Parathyroid adenoma (tissue), 2 donors: ENCODE data around the gene RSBN1L.

Experiments
- H2AFZ ChIP-seq: fragments of 300-600 bp; sonication (generic); one replicate; pipeline ENCODE4 v1.7.0; 2017; ENCODE audit warnings: antibody characterized with exemption, mild to moderate bottlenecking
- H3K27ac ChIP-seq: fragments of 300-600 bp; sonication (generic); one replicate; pipeline ENCODE4 v1.7.0; 2017
- H3K27me3 ChIP-seq: fragments of 300-600 bp; sonication (generic); one replicate; pipeline ENCODE4 v1.7.0; 2017; ENCODE audit warnings: low read length; ENCODE audit not compliant: control insufficient read depth, insufficient read depth
- H3K36me3 ChIP-seq: fragments of 300-600 bp; sonication (generic); one replicate; pipeline ENCODE4 v1.7.0; 2017; ENCODE audit warnings: low read length; ENCODE audit not compliant: control insufficient read depth, insufficient read depth
- H3K4me1 ChIP-seq: fragments of 300-600 bp; sonication (generic); one replicate; pipeline ENCODE4 v1.7.0; 2017; ENCODE audit warnings: control low read depth
- H3K4me2 ChIP-seq: fragments of 300-600 bp; sonication (generic); one replicate; pipeline ENCODE4 v1.7.0; 2017; ENCODE audit warnings: low read length
- H3K4me3 ChIP-seq: fragments of 300-600 bp; sonication (generic); one replicate; pipeline ENCODE4 v1.7.0; 2017; ENCODE audit warnings: low read depth, low read length
- H3K79me2 ChIP-seq: fragments of 300-600 bp; sonication (generic); one replicate; pipeline ENCODE4 v1.7.0; 2017; ENCODE audit warnings: control low read depth
- H3K9ac ChIP-seq: fragments of 300-600 bp; sonication (generic); one replicate; pipeline ENCODE4 v1.7.0; 2017; ENCODE audit warnings: mild to moderate bottlenecking
- H3K9me3 ChIP-seq: fragments of 300-600 bp; sonication (generic); one replicate; pipeline ENCODE4 v1.7.0; 2017; ENCODE audit warnings: low read length; ENCODE audit not compliant: control insufficient read depth
- TF ChIP-seq, protein P1 (sequence below): fragments of 300-600 bp; sonication (generic); IDR thresholded peaks from one replicate; pipeline ENCODE4 v1.7.0; 2017; ENCODE audit warnings: antibody characterized with exemption, mild to moderate bottlenecking
- donor health status: primary hyperparathyroidism.

Gene RSBN1L

DNA sequence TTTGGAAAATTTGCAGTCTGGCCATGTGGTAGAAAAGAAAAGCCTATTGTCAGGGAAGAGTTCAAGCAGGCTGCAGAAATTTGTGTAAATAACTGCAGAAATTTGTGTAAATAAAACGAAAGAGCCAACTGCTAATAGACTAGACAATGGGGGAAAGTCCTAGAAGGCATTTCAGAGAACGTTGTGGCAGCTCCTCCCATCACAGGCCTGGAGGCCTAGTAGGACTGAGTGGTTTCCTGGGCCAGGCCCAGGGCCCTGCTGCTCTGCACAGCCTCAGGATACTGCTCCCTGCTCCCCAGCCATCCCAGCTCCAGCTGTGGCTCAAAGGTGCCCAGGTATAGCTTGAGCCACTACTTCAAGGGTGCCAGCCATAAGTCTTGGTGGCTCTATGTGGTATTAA lies 50.9 kb downstream of the RSBN1L start:
- Histone ChIP-seq H2AFZ (no peak overlapping the region), H3K4me2 (no peak overlapping the region), H3K9me3 (no peaks in the 10 kb centered on the region), H3K4me3 (no peak overlapping the region), H3K79me2 (peaks cover 26% of the 10 kb centered on the region), H3K36me3 (no peaks in the 10 kb centered on the region), H3K27ac (no peak overlapping the region), H3K27me3 (no peaks in the 10 kb centered on the region), H3K9ac (no peak overlapping the region), H3K4me1 (no peaks in the 10 kb centered on the region)
- TF ChIP-seq, protein P1, sequence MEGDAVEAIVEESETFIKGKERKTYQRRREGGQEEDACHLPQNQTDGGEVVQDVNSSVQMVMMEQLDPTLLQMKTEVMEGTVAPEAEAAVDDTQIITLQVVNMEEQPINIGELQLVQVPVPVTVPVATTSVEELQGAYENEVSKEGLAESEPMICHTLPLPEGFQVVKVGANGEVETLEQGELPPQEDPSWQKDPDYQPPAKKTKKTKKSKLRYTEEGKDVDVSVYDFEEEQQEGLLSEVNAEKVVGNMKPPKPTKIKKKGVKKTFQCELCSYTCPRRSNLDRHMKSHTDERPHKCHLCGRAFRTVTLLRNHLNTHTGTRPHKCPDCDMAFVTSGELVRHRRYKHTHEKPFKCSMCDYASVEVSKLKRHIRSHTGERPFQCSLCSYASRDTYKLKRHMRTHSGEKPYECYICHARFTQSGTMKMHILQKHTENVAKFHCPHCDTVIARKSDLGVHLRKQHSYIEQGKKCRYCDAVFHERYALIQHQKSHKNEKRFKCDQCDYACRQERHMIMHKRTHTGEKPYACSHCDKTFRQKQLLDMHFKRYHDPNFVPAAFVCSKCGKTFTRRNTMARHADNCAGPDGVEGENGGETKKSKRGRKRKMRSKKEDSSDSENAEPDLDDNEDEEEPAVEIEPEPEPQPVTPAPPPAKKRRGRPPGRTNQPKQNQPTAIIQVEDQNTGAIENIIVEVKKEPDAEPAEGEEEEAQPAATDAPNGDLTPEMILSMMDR: no peak

DNA sequence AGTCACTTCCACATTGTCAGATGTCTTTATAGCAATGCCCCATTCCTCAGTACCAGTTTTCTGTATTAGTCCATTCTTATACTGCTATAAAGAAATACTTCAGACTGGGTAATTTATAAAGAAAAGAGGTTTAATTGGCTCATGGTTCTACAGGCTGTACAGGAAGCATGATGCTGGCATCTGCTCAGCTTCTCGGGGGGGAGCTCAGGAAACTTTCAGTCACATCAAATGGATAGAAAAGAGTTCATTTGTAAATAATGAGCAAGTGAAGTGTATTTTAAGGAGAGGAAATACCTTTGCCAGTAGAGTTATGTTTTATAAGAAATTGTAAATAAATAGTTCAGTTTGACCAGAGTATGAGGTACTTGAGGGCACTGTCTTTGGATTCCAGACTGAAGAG lies 51.5 kb downstream of the RSBN1L start:
- Histone ChIP-seq H3K27ac (no peak overlapping the region), H3K27me3 (no peaks in the 10 kb centered on the region), H3K36me3 (no peaks in the 10 kb centered on the region), H3K9me3 (no peaks in the 10 kb centered on the region), H3K4me2 (no peak overlapping the region), H3K4me1 (no peaks in the 10 kb centered on the region), H2AFZ (no peak overlapping the region), H3K79me2 (peaks cover 26% of the 10 kb centered on the region), H3K9ac (no peak overlapping the region), H3K4me3 (no peak overlapping the region)
- TF ChIP-seq, protein P1: no peak

DNA sequence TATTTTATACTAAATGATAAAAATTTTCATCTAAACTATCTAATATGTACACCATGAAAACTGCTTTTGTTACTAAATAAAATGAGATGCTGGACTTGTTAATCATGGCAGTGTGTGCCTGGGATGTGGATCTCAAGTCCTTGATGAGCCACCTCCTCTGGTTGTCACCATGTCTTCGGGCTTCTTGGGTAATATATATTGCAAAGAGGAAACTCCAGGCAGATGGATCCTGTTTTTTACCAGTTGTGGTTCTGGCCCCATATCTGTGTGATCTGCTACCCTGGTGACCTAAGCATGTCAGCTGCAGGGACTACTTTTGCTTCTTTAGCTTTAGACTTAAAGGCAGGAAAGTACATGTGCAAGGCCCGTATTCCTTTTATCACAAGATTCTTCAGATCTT lies 55.8 kb downstream of the RSBN1L start:
- H3K9ac ChIP-seq: no peak overlapping the region
- no peak overlapping the region for H3K27ac ChIP-seq
- peak overlapping the region; percentile 27 for H3K4me2 ChIP-seq
- no peaks in the 10 kb centered on the region for H3K4me1 ChIP-seq
- H3K36me3 ChIP-seq: no peaks in the 10 kb centered on the region
- H3K4me3 ChIP-seq: no peak overlapping the region
- H3K27me3 ChIP-seq: no peaks in the 10 kb centered on the region
- no peak overlapping the region for H2AFZ ChIP-seq
- TF ChIP-seq, protein P1: no peak
- H3K79me2 ChIP-seq: peaks cover 9% of the 10 kb centered on the region
- H3K9me3 ChIP-seq: no peaks in the 10 kb centered on the region

DNA sequence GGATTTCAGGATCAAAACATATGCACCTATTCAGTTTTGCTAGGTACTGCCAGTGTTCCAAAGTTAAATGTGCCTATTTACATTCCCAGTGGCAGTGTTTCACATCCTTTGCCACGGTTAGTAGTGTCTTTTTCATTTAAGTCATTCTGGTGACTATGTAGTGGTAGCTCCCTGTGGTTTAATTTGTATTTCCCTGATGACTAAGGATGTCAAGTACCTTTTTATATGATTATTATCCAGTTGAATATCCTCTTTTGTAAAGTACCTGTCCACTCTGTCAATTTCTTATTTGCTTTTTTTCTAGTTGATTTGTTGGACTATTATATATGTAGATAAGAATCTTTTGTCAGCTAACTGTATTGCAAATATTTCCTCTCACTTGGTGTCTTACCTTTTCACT lies 56.9 kb downstream of the RSBN1L start:
- no peak overlapping the region for H3K4me2 ChIP-seq
- no peak overlapping the region for H2AFZ ChIP-seq
- no peak overlapping the region for H3K27ac ChIP-seq
- H3K9me3 ChIP-seq: no peaks in the 10 kb centered on the region
- H3K27me3 ChIP-seq: no peaks in the 10 kb centered on the region
- H3K9ac ChIP-seq: no peak overlapping the region
- TF ChIP-seq, protein P1: no peak
- no peaks in the 10 kb centered on the region for H3K4me1 ChIP-seq
- H3K4me3 ChIP-seq: no peak overlapping the region
- peaks cover 8% of the 10 kb centered on the region for H3K79me2 ChIP-seq
- no peaks in the 10 kb centered on the region for H3K36me3 ChIP-seq

DNA sequence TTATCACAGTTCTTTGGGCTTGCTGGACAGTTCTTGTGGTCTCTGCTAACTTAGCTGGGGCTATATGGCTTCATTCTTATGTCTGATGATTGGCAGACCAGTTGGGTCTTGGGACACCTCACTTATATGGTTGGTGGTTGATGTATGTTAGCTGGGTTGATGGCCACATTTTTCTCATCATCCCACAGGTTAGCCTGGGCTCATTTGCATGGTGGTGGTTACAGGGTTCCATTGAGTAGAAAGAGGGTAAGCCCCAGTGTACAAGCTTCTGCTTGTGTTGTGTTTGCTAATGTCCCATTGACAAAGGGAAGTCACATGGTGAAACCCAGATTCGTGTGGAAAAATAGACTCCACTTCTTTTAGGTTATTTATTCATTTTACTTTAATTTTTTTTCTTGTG lies 61.3 kb downstream of the RSBN1L start:
- Histone ChIP-seq H3K4me3 (no peak overlapping the region), H3K9ac (no peak overlapping the region), H3K79me2 (peaks cover 13% of the 10 kb centered on the region), H2AFZ (no peak overlapping the region), H3K4me2 (no peak overlapping the region), H3K27me3 (no peaks in the 10 kb centered on the region), H3K9me3 (no peaks in the 10 kb centered on the region), H3K4me1 (peaks cover 3% of the 10 kb centered on the region), H3K27ac (no peak overlapping the region), H3K36me3 (no peaks in the 10 kb centered on the region)
- TF ChIP-seq, protein P1: no peak
